Activated CD4-positive, alpha-beta T cell treated with anti-CD3 and anti-CD28 coated beads, Interleukin-2, amount 50 U/mL, for 16 hours (primary cell): ENCODE measurements around the gene NDOR1.

Source experiments
- DNase-seq: peaks from one replicate; pipeline ENCODE4 v3.0.0-alpha.2; 2020

Gene NDOR1

DNA sequence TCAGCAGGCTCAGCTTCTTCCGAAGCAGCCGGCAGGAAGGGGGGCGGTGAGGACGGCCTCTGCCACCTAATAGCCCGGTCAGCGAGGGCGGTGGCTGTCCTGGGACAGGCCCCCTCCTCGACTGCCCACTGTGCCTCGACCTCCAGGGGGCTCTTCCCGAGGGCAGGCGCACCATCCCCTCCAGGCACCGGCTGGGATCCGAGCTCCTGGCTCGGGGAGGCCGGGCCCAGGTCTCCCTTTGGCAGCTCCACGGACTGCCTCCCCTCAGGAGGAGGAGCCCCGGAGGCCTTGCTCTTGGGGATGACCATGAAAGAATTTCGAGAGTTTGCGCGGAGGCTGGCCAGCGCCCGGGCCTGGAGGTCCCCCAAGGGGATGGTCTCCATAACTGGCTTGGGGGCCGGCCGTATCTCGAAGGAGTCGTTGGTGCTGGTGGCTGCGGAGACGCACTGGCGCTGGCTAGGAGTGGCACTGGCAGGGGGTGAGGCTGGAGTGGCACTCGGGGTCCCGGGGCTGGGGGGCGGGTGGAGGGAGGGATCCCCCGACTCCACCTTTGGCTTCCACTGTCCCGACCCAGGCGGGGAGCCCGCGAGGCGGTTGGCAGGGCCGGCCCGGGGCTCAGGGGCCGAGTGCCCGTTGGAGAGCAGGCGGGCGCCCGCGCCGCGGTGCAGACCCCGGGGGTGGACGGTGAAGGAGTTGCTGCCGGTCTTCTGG, 5.9 kb upstream of the NDOR1 start:
- no peak for DNase-seq

DNA sequence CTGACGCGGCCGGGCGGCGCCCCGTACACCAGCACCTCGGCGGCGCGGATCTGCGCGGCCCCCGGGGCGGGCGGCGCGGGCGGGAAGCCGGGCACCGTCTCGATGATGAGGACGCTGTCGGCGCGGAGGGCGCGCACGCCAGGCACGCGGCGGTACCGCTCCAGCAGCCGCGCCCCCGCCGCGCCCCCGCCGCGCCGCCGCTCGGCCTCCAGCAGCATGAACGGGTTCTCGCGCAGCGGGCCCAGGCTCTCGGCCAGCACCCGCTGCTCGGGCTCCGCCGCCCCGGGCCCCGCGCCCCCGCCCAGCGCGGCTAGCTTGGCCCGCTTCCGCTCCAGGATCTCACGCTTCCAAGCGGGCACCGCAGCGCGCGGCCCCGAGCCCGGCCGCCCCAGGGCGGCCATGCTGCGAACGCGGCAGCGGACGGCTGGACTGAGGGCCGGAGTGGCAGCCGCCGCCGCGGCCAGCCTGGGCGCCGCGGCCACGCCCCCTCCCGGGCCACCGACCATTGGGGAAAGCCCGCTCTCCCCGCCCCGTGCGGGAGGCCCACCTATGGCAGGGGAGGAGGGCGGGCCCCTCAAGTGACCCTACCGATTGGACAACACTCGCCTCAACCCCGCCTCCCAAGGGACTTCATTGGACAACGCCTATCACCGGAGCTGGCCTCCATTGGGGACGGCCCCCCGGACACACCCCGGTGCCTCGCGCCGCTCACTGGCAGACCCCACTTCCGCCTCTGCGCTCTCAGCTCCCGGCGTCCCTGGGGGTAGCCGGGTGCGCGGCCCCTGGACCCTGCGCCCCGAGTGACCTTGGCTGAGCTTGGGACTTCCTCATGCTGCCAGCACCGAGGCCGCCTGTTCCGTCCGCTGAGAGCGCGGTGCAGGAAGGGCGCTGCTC, 4.9 kb upstream of the NDOR1 start, which contains the start of gene TPRN:
Gene TPRN (minus strand): TSS at position 431 of the 894 bp plus-strand sequence. CDS start 30 bp downstream, at position 401.
- DNase-seq = peak; percentile 99

DNA sequence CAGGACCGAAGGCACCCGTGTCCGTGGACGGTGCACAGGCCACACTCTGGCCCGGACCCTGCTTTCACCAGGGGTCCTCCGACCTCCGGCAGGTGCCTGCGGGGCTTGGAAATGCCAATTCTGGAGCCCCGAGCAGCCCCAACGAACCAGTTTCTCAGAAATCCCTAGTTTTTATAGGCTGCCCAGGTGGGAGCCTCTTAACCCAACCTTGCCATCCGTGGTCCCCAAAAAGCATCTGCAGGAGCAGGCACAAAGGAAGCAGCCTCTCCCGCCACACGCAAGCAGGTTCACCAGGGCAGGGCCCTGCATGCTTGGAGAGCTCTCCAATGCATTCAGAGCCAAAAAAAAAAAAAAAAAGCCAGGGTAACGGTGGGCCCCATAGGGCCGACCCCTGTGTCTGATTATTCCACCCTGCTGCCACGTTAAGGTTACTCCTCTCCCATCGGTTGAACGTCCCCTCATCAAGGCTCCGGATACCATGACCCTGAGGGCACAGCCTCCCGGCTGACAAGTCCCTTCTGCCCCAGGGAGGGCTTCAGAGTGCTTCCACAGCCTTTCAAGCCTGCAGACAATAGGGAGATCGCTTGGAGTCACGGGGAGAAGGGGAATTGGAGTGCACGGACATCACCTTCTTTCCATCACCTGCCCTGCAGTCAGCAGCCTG, 4.2 kb upstream of the NDOR1 start:
- DNase-seq = no peak

DNA sequence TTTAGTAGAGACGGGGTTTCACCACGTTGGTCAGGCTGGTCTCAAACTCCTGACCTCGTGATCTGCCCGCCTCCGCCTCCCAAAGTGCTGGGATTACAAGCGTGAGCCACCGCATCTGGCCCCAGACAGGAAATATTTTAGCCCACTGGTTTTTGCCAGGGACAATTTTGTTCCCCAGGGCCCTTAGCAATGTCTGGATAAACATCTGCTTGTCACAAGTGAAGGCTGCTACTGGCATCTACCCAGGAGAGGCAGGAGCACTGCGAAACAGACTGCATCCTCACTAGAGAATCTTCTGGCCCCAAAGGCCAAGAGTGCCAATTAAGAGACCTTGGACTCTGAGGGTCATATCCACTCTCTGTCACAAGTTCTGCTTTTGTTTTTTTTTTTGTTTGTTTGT, 2.5 kb upstream of the NDOR1 start:
- DNase-seq = no peak

DNA sequence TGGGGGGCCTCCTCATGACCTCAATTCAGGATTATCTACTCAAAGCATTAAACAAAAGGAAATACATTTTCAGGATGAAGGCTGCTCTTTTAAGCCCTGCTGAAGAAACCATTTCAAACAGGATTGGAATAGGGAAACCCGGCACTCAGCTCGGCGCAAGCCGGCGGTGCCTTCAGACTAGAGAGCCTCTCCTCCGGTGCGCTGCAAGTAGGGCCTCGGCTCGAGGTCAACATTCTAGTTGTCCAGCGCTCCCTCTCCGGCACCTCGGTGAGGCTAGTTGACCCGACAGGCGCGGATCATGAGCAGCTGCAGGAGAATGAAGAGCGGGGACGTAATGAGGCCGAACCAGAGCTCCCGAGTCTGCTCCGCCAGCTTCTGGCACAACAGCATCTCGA, 772 bp upstream of the NDOR1 start:
- DNase-seq = no peak

DNA sequence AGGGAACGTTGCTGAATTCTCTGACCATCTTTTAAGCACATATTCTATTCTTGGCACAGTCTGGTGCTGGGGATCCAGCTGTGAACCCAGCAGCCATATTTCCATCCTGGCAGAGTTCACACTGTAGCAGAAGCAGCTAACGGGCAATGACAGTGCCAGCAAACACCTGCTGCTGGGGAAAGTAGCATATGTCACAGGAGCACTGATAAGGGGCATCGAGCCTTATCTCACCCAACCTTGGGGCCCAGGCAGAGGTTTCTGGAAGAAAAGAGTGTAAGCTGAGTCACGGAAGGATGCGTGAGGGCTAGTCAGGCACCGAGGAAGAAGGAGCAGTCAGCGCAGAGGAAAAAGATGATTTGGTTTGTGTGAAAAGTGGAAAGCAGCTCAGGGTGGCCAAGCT, 1.1 kb downstream of the NDOR1 start:
- DNase-seq = no peak

DNA sequence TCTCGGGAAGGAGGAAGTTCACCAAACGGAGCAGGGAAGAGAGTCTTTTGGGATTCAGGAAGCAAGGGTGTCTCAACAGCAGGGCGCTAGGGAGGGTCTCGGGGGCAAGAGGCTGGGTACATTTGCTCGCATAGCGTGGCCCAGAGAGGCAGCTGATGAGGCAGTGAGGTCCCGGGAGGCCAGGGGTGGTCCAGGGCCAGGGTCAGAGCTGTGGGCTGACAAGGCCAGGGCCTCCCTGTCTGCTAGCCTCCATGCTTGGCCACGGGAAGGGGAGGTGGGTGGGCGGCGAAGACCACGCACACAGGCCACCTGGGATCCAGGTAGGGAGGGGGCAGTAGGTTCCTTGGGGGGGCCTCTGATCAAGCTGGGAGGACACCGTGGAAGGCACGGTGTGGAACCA, 6.0 kb downstream of the NDOR1 start:
- no peak for DNase-seq

DNA sequence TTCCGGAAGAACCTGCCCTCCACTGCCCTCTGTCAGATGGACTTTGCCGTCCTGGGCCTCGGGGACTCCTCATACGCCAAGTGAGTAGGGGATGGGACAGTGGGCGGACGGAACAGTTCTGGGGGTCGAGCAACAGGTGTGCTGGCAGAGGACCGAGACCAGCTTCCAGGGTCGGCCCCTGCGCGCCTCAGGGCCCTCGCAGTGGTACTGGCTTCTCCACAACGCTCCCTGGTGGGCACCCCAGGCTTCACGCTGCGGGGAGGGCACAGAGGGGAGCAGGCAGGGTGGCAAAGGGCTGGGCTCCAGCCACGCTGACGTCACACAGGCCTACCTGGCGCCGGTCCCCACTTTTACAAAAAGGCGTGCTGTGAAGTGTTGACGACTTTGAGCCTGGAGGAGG, 7.0 kb downstream of the NDOR1 start:
- no peak for DNase-seq

DNA sequence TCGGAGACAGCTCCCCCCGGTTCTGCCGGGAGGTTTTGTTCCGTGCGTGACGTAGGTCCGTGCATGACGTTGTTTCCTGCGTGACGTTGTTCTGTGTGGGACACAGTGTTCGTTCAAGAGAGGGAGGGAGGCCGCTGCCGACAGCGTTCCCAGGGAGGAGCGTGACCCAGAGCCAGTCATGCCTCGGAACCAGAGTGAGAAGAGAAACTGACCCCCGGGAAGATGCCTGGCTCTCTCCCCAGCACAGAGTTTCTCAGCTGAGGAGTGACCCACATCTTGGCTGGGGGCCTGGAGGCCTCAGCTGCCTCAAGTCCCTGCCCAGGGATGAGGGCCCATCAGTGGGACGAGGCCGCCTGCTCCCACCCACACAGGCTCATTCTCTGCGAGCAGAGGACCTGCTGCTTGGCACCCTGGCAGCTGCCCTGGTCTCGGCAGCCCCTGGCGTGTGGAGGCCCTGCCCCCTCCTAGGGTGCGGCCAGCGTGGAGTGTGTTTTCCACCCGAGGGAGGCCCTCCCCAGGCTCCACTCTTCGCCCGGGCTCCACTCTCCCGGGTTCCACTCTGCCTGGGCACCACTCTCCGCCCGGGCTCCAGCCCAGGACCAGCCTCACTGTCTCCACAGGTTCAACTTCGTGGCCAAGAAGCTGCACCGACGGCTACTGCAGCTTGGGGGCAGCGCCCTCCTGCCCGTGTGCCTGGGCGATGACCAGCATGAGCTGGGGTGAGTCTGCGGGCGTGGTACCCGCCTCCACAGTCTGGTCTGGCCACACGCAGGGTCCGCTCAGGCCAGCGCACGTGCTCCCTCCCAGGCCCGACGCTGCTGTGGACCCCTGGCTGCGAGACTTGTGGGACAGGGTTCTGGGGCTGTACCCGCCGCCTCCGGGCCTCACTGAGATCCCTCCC, 7.9 kb downstream of the NDOR1 start:
- DNase-seq = no peak

DNA sequence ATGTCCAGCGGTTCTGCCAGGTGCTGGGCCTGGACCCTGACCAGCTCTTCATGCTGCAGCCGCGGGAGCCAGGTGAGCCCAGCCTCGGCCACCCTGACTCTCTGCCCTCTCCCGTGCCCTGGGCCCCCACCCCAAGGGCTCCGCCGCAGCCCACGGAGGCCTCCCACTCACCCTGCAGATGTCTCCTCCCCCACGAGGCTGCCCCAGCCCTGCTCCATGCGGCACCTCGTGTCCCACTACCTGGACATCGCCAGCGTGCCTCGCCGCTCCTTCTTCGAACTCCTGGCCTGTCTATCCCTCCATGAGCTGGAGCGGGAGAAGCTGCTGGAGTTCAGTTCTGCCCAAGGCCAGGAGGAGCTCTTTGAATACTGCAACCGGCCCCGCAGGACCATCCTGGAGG, 9.1 kb downstream of the NDOR1 start:
- no peak for DNase-seq

DNA sequence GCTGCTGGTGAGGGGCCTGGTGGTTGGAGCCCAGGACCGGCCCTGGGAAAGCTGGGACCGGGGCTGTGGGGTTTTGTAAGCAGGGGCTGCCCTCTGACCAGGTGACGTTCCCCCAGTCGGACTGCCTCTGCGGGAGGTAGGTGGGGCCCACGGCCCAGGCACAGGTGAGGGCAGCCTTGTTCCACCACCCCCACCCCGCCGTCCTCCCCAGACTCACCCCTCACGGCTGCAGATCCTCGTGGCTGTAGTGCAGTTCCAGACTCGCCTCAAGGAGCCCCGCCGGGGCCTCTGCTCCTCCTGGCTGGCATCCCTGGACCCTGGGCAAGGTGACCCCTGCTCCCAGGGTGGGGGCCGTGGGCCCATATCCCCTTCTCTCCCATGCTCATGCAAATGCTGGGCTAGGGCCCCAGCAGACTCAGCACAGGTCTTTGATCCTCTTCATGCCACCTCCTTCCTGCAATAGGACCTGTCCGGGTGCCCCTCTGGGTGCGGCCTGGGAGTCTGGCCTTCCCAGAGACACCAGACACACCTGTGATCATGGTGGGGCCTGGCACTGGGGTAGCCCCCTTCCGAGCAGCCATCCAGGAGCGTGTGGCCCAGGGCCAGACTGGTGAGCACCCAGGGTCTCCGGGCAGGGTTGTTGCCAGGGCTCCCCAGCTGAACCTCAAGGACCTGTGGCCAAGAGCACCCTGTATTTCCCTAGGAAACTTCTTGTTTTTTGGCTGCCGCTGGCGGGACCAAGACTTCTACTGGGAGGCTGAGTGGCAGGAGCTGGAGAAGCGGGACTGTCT, 9.9 kb downstream of the NDOR1 start:
- no peak for DNase-seq

DNA sequence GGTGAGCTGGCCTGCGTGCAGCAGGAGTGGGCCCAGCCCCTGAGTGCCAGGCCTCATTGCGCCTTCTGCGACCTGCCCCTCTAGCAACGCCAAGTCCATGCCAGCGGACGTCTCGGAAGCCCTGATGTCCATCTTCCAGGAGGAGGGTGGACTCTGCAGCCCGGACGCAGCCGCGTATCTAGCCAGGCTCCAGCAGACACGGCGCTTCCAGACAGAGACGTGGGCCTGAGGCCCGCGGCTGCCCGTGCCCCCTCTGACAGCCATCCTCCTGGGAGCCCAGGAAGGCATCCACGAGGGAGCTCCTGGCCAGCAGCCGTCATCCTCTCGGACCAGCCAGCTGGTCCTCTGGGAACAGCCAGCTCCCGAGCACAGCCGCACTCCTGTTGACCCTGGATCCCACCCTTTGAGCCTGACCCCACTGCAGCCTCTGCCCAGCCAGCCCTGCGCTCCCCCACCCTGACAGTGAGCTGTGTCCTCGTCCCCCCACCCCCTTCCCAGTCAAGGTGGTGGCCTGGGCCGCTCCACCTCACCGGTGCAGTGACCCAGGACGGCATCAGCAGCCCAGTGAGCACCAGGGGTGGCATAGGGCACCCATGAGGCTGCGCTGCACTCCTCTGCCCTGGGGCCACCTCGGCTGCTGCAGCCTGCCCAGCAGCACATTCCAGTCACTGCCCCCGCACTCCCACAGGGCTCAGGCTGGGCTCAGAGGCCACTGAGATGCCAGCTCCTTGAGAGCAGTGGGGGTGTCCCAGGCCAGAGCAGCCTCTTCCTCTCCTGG, 10.9 kb downstream of the NDOR1 start:
- DNase-seq = no peak

DNA sequence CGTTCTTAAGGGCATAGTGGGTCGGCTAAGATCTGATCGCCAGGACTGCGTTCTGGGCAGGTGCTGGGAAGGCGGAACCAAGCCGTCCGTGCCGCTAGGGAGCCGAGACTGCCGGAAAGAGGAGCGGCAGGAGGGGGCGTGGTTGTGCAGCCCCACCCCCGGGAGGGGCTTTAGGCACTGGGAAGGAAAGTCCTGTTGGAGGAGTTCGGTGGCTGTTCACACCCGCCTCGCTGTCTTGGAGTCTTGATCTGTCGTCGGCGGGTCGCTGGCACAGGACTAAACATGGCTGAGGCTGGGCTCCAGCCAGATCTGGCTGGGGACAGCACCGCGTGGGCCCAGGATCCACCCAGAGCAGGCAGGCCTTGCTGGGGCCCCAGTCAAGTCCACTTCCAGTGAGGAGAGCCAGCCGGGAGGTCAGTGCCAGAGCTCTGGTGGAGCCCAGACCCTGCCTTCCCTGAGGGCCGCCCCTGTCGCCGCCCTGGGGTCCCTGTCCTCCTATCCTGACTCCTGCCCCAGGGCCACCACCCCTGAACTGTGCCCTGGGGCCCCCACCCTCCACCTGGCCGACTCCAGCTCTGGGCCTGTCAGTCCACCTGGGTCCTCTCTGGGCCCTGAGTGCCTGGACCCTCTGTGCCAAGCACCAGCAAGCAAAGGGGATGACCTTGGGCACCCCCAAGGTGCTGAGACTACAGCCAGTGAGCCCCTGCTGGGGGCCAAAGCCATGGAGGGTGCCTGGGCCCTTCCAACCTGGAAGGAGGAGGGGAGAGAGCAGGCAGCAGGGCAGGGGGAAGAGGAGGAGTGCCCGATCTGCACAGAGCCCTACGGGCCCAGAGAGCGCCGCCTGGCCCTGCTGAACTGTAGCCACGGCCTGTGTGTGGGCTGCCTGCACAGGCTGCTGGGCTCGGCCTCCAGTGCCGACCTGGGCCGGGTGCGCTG, 12.0 kb downstream of the NDOR1 start:
- DNase-seq = no peak

DNA sequence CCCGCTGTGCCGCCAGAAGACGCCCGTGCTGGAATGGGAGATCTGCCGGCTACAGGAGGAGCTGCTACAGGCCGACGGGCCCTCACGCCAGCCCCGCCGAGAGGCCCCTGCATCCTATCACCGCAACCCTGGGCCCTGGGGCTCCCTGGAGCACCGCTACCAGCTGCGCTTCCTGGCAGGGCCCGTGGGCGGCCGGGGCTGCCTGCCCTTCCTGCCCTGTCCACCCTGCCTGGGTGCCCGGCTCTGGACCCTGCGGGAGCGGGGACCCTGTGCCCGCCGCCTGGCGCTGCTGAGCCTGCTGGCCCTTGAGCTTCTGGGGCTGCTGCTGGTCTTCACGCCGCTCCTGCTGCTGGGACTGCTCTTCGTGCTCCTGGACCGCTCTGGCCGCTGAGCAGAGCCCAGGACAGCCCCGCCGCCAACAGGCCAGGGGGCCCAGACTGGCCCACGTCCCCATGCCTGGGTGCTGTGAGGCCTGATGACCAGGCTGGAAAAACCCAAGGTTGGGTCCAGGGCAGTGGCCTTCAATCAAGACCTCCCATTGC, 12.8 kb downstream of the NDOR1 start:
- no peak for DNase-seq

DNA sequence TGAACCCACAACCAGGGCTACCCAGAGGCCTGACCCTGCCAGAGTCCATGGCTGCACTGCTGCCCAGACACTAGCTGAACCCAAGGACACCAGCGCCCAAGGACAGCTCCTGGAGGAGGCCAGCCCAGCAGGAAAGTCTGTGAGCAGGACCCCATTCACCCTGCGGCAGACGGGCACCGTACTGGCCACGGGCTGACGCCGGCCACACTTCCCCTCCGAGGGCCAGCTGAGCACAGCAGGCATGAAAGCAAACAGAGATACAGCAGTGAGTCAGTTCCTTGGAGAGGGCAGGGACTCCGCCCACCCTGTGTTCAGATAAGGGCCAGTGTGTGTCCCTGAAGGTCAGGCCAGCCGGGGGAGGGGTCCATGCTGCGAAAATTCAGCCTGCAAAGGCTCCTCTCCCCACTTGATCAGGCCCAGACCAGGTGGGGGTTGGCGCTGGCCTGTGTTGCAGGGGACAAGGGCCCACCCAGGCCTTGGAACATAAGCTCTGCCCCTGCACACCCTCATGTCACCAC, 13.3 kb downstream of the NDOR1 start:
- DNase-seq = no peak

DNA sequence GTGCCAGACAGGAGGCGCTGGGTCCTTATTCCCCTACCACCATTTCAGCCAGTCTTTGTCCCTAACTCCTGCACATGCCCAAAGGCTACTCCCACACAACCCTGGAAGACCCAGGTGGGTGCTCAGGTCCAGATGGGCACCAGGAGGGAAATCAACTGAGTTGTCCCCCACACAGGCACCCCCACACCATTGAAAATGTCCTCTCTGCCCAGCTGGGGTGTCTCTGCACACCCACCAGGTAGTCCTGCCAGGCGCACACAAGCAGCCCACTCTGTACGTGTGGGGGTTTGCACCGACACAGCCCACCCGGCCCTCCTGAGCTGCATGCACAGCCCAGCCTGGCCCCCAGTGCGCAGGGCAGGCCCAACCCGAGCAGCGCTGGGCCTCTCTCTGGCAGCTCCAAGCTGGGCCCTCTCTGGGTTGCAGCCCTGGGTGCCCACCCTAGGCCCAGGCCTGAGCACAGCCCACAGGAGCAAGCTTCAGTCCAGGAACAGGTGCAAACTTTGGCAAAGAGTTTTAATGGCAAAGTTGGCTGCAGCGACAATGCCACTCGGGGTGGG, 14.3 kb downstream of the NDOR1 start:
- DNase-seq = no peak

DNA sequence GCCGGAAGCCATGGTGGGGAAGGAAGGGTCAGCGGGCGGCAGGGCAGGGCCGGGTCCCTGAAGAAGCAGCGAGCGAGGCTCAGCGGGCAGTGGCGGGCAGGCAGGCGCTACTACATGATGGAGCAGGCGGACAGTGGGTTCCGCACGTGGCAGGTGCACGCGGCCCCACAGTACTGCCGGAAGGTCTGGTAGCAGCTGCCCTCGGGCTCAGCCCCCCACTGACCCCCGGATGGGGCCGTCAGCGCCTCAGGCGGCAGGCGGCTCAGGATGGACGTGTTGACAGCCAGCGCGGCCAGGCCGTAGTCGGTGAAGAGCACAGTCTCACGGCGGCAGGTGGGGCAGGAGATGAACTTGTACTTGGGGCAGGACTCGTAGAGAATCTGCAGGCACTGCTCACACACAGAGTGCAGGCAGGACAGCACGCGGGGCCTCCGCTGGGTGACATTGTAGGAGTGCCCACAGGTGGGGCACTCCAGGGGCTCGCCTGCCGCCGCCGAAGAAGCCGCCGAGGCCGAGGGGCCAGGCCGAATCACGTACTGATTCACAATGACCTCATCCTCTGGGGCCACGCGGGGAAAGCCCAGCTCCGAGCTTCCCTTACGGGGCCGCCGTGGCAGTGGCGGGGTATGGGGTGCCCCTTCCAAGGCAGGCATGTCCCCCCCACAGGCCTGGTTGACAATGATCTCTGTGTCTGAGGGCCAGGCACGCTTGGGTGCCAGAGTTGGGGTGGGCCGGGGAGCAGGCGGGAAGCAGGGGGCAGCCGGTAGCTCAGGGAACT, 15.0 kb downstream of the NDOR1 start:
- no peak for DNase-seq

DNA sequence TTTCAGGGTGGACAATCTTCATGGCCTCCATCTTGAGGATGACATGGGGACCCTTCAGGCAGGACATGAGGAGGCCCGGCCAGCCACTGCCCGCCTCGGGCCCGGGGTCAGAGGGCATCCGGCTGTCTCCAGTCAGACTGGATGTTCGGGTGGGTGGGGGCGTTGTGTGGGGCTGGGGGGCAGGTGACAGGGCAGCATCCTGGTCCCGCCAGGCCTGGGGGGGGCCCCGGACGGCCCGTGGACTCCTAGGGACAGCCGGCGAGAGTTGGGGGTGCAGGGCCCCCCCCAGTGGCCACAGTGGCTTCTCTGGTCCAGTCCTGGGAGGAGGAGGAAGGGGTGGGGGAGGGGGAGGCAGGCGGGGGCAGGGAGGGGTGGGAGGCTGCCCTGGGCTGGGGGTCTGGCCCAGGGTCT, 15.6 kb downstream of the NDOR1 start:
- DNase-seq = no peak
